Measurements from ENCODE around the gene FAM98C.

Gene FAM98C

DNA sequence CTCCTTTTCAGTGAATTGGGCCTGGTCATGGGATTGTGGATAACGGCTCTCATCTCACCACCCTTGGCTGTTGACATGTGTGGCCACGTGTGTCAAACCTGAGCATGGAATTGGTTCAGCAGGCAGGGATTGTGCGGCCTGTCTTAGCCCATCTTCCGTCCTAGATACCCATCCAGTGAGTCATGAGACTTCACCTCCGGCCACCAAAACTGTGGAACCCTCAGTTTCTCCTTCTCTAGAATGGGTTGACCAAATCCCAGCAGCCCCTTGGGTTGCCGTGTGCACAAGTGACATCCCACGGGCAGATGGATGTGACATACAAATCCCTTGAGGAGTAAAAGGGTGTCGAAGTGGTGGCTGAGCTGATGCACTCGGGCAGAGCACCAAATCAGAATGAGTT lies 21.8 kb upstream of the FAM98C start:
- DNase-seq: no peak

DNA sequence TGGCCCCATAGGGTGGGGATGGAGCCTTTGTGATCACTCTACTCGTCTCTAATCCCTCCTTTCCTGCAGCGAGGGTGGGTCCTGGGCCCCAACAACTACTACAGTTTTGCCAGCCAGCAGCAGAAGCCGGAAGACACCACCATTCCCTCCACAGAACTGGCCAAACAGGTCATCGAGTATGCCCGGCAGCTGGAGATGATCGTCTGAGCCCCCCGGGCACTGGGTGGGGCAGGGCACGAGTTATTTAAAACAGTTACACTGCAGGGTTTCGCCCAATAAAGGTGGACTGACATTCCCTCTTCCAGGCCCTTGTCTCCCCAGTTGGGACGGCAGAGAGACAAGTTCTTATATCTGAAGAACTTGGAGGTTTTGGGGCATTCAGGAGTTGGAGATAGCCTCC lies 19.7 kb upstream of the FAM98C start:
- no peak for DNase-seq

DNA sequence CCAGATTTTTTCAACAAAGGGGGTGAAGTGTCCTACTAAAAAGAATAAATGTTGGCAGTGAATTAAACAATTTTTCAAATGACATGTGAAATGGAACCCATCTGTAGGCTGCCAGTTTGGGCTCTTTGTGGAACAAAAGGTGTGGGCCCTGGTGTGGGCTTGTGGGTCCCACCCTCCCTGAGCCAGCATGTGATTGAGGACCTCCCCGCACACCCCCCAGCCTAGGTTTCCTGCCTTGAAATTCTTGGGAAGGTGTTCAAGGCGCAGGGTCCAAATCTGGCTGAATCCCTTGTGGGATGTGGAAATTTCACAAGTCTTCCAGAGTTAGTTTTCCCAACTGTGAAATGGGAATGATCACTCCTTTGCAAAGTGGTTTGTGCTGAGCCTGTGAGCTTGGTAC lies 19.1 kb upstream of the FAM98C start:
- DNase-seq: no peak

DNA sequence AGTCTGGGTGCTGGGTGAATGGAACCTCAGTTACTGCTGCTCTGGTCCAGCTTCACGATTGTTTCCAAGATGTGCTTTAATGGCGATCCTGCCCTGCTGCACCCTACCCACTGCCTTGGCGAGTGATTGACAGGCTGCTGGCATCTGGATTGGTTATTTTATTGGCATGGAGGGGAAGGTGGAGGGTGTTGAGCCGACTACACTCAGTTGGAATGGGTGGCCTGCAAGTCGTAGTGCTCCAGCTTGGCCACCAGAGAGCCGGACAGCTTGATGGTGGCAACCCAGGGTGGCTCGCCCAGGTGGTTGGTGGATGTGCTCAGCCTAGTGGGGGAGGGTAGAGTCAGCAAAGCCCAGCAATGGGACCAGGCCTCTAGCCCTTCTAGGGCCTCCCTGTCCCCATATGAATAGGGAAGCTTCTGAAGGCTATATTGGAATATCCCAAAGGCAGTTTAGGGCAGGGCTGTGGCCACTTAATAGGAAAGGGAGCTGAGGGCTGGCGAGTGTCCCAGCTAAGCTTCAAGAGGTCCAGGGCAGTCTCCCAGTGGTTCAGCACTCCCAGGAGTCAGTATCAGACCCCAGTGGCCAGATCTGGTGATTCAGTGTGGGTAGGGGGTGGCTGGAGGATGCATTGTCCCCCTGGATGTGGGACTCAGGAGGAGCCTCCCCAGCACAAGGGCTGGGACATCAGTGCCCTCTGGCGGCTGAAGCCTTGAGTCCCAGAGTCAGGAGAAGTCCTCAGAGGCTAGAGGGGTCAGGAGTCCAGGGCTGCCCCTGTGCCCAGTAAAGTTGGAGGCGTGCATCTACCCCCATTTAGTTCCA lies 18.5 kb upstream of the FAM98C start:
- no peak for DNase-seq

DNA sequence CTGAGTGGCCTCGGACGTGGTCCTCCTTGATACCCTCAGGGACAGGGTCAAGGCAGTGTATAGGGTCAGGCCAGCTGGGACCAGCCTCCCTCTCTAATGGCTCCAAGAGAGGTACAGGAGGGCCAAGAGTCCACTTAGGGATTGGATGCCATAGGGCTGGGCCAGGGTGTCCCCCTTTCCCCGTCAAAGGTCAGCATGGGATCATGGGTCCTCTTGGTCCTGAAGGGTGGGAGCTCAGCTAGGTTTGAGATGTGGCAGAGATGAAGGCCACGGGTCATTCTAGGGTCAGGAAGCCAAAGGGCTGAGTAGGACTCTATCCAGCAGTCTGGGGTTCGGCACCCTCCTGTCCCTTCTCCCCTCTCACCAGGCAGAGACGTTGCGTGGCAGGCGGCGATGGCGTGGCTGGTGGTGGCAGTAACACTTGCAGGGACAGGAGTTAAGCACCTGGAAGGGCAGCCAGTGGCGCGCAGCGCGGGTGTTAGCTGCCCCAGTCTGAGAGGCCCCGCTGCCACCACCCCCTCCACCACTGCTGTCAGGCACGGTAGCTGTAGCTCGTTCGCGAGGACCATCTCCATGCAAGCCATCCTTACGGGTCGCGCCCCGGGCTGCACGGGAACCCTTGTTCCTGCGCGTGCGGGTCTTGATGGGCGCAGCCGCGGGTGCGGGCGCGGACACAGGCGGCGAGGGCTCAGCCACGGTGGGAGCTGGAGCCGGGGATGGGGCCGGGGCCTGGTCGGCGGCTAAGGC lies 17.7 kb upstream of the FAM98C start:
- DNase-seq: no peak

DNA sequence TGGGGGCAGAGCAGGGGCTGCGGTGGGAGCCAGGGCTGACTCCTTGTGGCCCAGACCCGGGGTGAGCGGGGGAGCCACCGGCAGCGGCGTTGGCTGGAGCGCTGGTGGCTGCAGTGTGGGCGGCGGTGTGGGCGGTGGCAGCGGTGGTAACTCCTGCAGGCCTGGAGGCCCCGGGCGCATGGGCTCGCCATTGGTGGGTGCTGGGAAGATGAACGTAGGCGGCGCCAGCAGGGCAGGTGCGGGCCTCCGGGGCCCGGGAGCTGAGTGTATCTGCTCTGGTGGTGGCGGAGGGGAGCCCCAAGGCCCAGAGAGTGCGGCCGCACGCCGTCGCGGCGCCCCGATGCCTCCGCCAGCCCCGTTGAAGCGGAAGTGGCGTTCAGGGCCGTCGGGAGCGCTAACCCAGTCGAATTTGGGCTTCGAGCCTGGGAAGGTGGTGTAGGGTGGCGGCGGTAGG lies 17.1 kb upstream of the FAM98C start:
- DNase-seq: no peak

DNA sequence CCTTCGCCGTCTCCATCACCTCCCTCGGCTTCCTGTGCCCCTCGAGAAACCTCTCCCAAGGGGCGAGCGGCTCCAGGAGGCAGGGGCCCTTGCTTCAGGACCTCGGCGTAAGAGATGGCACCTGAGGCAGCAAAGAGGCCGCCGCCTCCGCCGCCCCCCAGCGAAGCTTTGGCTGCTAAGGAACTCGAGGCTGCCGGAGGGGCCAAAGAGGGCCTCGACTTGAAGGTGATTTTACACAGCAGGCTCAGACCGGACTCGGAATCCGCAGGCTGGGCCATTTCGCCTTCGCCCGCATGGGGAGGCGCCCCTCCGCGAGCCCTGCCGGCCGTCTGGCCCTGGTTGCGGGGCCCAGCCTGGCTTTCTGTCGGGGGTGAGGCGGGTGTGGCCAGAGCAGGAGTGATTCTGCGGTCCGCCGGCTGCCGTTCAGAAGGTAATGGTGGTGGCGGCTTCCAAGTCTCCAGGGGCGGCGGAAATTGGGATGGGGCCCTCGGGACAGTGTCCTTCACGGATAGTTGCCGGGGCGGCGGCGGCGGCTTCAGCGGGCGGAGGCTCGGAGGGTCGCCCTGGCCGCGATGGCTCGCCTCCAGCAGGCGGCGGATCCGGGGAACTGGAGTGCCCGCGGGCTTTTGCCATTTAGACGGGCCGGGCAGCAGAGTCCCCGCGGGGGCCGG lies 16.5 kb upstream of the FAM98C start:
- DNase-seq: no peak

DNA sequence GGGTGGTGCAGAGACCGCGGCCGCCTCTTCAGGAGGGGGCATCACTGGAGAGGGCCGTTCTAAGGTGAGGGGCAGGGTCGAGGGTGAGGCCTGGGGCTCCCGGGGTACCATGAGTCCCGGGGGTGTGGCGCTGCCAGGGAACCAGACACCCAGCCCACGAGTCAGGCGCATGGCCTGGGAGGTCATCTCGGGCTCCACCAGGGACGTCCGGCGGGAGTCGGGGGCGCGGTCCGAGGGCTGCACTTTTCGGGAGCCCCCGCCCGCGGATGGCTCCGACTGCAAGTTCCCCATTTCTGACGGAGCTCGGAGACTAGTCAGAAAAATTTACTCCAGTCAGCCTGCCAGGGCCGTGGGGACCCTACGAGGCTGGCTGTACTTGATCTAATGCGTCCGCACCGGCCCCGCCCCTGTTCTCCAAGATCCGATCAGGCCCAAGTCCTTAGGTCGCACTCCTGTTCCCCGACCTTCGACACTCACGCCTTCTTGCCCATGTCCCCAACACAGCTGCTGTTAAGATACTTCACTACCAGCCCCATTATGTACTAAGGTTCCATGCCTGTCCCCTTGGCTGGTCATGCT lies 15.8 kb upstream of the FAM98C start:
- DNase-seq: no peak

DNA sequence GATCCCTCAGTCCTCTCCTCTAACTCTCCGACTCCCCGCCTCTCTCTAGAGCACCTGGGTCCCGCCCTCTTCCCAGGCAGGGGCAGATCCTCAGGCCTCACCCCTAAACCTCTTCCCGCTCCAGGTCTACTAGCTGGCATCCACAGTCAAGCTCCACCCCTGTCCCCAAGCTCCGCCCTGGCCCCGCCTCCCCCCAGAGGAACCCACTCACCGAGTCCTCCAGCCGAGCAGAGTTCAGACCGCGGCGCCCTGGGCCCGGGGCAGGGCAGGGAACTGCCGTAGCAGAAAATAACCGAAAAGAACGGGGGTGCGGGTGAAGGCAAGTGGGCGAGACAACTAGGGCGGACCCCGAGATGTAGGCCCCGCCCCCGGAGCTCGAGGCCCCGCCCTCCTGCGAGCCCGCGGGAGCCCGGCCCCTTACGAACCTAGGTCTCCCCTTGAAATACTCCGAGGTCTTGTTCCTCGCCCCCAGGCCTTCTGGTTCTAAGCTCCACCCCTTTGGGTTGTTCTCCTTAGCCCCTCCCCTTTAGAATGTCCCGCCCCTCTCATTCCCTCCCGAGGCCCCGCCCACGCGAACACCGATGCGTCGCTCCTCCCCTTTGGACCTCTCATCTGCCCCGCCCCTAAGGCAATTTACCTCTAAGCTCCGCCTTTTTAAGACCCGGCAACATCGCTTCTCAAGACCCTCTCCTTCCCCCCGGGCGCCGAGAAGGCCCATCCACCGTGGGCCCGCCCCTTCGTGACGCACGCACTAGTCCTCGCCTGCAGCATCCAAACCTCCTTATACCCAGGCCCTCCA lies 15.1 kb upstream of the FAM98C start, which contains the start of gene GGN:
Gene GGN, minus strand, starts transcription at position 485 of the 799 bp plus-strand sequence. CDS start 773 bp downstream, outside the sequence.
- DNase-seq: peak; percentile 94

DNA sequence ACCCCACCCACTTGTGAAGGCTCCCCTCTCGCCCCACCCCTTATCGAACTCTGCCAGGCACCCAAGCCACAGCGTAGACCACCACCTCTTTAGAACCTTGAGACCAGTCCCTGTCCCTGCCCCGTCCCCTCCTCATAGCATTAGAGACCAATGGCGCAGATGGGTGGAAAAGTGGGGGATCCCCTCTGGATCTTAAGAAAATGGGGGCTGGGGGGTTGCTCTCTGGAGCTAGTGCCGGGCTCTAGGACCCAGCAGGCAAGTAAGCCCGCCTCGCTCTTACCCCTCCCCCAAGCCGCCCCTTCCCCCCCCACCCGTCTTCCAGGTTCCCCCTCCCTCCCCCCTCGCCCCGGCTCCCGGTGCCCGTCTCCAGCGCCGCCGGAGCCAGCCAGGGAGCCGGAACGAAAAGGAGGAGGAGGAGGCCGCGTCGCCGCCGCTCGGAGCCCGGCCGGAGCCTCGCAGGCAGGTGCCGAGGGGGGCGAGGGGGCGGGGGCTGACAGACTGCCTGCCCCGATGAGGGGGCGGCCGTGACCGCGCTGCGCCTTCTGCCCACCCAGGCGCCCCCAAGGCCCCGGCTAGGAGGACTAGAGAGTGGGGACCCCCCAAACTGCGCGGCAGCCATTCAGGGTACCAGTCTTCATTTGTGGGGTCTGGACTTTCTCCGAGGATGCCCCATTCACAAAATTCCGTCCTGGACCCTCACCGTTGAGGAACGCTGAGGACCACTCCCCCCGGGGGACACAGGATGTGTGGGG lies 14.4 kb upstream of the FAM98C start, which contains the start of gene SPRED3:
Gene SPRED3, plus strand, starts transcription at position 349 of the 752 bp plus-strand sequence. CDS start 1,606 bp downstream, outside the sequence.
- no peak for DNase-seq

DNA sequence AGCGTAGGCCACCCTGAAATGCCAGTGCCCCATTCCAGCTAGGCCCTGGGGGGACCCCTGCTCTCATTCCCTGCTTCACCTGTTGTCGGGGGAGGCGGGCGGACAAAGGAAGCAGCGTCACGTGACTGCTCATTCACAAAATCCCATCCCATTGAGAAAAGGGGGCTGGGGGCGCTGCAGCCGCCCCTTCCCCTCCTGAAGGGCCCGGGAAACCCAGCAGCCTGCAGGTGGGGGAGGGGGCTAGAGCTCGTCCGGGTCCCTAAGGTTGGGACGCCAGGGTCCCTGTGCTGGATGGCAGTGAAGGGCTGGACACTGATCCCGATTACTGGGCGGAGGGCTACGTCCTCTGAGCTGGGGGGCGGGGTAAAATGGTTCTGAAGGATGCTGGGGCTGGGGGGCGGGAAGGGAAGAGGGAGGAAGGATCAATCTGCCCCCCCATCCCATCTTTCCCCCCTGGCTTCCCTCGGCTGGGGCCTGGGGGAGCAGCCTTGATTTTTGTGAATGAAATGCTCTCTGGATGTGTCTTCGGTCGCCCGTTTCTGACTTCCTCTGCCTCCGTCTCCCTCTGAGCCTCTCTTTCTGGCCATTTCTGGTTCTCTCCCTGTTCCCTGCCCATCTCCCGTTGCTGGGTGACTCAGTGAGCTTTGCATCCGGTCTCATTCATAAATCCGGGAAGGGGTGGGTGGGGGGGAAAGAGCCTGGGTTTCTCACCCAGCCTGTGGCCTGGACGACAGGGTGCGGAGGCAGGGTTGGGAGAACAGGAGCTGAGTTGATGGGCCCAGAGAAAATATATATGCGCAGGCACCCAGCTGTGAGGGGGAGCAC lies 13.6 kb upstream of the FAM98C start:
- DNase-seq: no peak

DNA sequence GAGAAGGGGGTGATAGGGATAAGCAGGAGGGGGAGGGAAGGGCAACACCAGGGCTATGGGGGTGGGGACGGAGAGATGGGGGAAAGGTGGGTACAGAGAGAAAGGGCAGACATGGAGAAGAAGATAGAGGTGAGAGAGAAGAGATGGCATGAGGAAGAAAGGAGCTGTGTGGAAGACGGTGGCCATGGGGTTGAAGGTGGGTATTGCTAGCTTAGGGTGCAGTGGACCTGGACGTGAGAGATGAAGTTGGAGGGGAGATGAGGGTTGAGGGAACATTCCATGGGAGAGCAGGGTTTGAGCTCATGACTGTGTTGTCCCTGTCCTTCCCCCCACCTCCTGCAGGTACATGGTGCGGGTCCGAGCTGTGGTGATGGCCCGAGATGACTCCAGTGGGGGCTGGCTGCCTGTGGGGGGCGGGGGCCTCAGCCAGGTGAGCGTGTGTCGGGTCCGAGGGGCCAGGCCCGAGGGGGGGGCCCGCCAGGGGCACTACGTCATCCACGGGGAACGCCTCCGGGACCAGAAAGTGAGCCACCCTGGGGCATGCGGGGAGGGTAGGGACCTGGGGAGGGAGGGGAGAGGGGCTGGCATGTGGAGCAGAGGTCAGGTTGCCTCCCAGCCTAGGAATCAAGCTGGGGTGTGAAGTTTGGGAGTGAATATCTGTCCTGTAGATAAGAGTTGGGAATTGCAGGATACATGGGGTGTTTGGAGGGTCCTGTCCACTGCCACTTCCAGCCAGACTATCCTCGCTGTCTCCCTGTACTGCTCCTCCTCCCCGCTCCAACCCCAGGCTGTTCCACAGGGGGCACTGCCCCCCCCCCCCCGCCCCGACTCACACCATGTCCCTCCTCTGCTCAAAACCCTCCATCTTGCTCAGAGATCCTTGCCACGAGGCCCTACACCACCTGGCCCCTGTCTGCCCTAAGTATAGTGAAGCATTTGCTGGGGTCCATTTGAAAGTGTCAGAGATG lies 12.7 kb upstream of the FAM98C start:
- DNase-seq: no peak

DNA sequence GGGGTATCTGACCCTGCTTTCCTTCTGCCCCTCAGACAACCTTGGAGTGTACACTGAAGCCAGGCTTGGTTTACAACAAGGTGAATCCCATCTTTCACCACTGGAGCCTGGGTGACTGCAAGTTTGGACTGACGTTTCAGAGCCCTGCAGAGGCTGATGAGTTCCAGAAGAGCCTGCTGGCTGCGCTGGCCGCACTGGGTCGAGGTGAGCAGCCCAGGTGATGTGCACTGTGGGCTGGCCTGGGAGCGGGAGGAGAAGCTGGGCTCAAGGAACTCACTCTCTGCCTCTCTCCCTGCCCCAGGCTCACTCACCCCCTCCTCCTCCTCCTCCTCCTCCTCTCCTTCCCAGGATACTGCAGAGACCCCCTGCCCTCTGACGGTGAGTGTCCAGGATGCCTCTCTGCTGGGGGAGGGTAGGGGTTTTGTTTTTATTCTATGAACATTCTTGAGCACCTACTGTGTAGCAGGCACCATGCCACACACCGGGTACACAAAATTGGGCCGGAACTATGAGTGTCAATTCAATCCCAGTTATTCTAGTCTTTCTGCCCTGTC lies 10.9 kb upstream of the FAM98C start:
- no peak for DNase-seq

DNA sequence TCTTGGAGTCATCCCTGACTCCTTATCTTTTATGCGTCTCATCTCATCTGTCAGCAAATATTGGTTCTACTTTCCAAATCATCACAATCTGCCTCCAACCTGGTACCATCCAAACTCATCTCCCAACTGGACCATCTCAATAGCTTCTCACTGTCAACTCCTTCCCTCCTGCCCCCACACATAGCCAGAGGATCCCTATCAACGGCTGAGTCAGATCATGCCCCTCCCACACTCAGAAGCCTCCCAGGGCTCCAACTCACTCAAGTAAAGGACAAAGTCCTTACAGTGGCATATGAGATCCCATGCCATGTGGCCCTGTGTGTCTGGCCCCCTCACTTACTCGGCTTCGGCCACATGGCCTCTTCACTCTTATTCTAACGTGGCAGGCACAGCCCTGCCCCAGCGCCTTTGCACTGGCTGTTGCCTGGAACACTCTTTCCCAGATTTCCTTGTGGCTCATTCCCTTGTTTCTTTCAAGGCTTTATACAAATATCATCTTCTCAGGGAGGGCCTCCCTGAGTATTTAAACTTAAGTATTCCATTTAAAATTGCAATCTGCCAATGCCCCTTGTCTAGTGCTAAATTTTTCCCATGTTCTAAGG lies 10.1 kb upstream of the FAM98C start:
- no peak for DNase-seq

DNA sequence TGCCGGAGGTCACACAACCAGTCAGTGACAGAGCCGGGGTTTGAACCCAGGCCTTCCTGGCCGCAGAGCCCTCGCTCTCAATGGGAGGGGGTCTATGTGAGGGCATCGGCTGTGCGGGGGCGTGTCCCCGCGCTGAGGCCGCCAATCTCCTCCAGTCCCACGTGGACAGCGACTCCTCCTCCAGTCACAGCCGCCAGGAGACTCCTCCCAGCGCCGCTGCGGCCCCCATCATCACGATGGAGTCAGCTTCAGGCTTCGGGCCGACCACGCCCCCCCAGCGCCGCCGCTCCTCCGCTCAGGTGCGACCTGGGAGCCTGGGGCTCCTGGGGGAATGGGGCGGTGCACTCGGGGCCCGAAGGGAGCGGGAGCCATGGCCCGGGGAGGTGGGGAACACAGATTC lies 8.4 kb upstream of the FAM98C start:
- peak; percentile 56 for DNase-seq

DNA sequence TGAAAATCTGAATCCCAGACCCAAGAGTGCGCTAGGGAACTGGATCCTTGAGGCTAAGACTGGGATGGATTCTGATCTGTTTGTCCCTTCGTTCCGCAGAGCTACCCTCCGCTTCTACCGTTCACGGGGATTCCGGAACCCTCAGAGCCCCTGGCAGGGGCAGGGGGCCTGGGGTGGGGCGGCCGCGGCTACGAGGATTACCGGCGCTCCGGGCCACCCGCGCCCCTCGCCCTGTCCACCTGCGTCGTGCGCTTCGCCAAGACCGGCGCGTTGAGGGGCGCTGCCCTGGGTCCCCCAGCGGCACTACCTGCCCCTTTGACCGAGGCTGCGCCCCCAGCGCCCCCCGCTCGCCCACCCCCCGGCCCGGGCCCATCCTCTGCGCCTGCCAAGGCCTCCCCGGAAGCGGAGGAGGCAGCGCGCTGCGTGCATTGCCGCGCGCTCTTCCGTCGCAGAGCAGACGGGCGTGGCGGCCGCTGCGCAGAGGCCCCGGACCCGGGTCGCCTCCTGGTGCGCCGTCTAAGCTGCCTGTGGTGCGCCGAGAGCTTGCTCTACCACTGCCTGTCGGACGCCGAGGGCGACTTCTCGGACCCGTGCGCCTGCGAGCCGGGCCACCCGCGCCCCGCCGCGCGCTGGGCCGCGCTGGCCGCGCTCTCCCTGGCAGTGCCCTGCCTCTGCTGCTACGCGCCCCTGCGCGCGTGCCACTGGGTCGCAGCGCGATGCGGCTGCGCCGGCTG lies 7.3 kb upstream of the FAM98C start:
- no peak for DNase-seq

DNA sequence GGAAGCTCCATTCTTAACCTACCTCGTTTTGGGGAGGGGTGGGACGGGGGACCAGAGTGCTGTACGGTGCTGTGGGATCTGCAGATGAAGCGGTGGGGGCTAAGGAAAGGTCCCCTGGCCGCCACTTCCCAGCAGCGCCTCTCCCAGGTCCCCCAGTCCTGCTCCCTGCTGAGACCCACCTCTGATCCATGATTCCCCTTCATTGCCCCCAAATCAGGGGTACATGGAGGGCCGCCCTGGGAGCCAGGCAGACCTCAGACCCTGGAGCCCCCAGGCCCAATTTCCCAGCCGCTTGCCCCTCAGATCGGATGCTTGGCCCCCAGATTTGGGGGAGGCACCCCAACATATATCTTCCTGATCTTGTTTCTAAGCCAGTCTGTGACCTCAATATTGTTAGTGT lies 3.8 kb upstream of the FAM98C start:
- no peak for DNase-seq

DNA sequence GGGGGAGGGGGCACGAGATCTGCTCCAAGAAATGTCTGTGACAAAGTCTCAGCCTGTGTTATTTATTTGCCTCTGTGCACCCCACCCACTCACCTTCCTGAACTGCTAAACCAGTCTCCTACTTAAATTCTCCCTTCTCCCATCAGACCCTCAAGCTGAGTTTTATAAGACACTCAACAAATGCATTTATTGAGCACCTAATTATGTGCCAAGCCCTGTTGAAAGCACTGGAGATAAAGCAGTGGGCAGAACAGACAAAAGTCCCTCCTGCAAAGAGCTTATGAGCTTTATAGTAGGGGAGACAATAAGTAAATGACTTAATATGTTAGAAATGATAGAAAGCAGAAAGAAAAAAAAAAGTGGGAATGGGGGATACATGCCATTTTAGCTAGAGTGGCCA lies 3.4 kb upstream of the FAM98C start:
- no peak for DNase-seq
